Sciatic nerve (tissue), 2 donors: ENCODE data around the gene TBL2. TPM values are rescaled to one million over a fixed set of nuclear protein-coding genes. Genes with fewer than 3 reads are reported as not detected.
"Not testable (repeated sequence)": the region's sequence is repeated elsewhere in the genome, so short reads cannot be mapped to it uniquely, and the experiment has no call there.

Experiments used
- ATAC-seq: fragments of 200-7000 bp; cut with Tn5 transposase; one replicate; pipeline ENCODE4 v1.9.1; 2020; ENCODE audit warnings: mild to moderate bottlenecking, moderate library complexity
- DNase-seq: peaks from one replicate; pipeline ENCODE4 v3.0.0-alpha.2; 2020; ENCODE audit warnings: low spot score
- intact Hi-C: fragments of 100-400 bp; cut with DNase I; formaldehyde crosslinking; loops from one replicate; pipeline ENCODE4 v1.14.2; 2022
- total RNA-seq: library from RNA; stranded (reverse); fragmentation: NEBNext Ultra II Directional; extraction: Animal tissue kit (Norgen Biotek cat#: 25700); gene quantifications from one replicate; pipeline ENCODE4 v1.2.1, GENCODE V29; 2021
- donor health status: DM: no; HTN: no; CAD: no.
- donor health status: DM: no; HTN: no; CAD: no.

TBL2 gene
- total RNA-seq, 1 donor from 2014 or later = 27.1 TPM

DNA sequence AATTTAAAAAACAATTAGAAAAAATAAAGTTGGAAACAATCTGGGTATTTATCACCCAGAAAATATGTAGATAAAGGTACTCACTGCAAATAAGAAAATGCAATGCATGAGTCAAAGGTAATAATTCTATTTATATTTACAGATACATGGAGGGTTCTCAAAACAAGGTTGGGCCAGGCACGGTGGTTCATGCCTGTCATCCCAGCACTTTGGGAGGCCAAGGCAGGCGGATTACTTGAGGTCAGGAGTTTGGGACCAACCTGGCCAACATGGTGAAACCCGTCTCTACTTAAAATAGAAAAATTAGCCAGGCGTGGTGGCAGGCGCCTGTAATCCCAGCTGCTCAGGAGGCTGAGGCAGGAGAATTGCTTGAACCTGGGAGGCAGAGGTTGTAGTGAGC is 28.3 kb downstream of the TBL2 start:
- ATAC-seq, intact Hi-C loops: not testable (repeated sequence)

GRCh38 chr7:73549176-73549575 is 29.2 kb downstream of the TBL2 start:
- no peak for ATAC-seq
- no peak for DNase-seq
- intact Hi-C loops = no loop called here

More for the DNA sequence above, 28.3 kb downstream of the TBL2 start:
- not testable (repeated sequence) for DNase-seq

DNA sequence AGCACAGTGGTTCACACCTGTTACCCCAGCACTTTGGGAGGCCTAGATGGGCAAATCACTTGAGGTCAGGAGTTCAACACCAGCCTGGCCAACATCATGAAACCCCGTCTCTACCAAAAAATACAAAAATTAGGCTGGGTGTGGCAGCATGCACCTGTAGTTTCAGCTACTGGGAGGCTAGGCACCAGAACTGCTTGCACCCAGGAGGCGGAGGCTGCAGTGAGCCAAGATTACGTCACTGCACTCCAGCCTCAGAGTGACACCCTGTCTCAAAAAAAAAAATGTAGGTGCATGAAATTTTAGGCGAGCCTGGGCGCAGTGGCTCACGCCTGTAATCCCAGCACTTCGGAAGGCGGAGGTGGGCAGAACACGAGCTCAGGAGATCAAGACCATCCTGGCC is 30.5 kb downstream of the TBL2 start:
- ATAC-seq = no peak
- DNase-seq = no peak
- intact Hi-C loops = no loop called here

DNA sequence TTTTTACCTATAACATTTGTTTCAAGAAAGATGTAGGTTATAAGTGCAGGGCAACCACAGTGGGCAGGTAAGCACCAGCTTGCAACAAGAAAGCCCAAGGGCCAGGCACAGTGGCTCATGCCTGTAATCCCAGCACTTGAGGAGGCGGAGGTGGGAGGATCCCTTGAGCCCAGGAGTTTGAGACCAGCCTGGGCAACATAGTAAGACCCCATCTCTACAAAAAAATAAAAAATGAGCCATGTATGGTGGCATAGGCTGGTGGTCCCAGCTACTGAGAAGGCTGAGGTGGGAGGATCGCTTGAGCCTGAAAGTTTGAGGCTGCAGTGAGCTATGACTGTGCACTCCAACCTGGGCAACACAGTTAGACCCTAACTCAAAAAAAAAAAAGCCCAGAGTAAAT is 33.7 kb downstream of the TBL2 start:
- no peak for DNase-seq
- intact Hi-C loops = no loop called here
- ATAC-seq = no peak

DNA sequence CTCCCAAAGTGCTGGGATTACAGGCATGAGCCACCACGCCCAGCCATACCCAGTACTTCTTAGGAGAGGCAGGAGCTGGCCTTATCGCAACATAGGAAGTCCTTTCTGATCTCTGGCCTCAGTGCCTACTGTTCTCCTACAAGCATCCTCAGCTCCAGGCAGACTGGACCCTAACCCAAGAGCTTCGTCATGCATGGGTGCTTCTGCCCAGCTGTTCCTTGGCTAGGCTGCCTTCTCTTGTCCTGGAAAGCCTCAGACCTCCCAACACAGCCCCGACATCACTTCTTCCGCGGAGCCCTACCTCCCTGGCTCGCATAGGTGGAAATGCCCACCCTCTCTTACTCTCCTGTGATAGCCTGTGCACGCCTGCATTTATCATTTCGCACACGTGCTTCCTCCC is 36.7 kb downstream of the TBL2 start:
- intact Hi-C loops = no loop called here
- no peak for DNase-seq
- no peak for ATAC-seq

DNA sequence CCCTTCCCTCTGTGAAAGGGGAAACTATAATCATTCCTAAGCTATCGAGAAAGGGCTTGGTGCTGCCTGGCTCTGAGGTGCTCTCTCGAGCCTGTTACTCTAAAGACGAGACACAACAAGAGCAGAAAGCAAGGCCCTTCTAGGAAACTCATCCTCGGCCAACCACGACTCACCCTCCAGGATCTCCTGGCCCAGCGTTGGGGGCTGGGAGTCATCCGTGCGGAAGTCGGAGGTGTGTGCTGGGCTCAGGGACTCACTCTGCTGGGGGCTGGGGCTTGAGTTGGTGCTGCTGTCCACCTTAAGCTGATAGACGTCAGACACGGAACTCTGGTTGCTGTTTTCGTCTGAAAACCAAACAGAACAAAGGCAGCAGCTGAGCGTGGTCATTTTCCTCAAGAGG is 38.7 kb downstream of the TBL2 start:
- no peak for ATAC-seq

GRCh38 chr7:73538510-73538909 is 39.9 kb downstream of the TBL2 start:
- ATAC-seq, DNase-seq, intact Hi-C loops: not testable (repeated sequence)

More for the DNA sequence above, 38.7 kb downstream of the TBL2 start:
- intact Hi-C loops = no loop called here
- DNase-seq = no peak

GRCh38 chr7:73537051-73537450 is 41.3 kb downstream of the TBL2 start:
- intact Hi-C loops = no loop called here
- DNase-seq (no peak), ATAC-seq (no peak)

- intact Hi-C loops = no loop called here
- ATAC-seq = no peak
- DNase-seq = no peak
Measured at GRCh38 chr7:73536479-73536878, 41.9 kb downstream of the TBL2 start.

GRCh38 chr7:73535918-73536317 is 42.5 kb downstream of the TBL2 start:
- DNase-seq, ATAC-seq, intact Hi-C loops: not testable (repeated sequence)

- ATAC-seq = no peak
- no peak for DNase-seq
- intact Hi-C loops = no loop called here
Measured at GRCh38 chr7:73533742-73534141, 44.6 kb downstream of the TBL2 start.

DNA sequence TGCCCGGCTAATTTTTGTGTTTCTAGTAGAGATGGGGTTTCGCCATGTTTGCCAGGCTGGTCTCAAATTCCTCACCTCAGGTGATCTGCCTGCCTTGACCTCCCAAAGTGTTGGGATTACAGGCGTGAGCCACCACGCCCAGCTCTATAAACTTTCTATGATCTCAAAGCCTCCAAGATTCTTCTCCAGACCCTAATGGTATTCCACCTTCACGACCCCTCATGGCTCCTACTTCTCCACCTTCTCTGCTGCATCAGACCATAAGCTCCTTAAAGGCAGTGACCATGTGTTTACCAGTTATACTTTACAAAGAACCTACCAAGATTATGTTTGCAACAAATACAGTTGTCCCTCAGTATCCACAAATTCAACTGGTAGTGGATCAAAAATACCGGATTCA is 46.2 kb downstream of the TBL2 start:
- intact Hi-C loops = no loop called here
- no peak for DNase-seq
- ATAC-seq = no peak

DNA sequence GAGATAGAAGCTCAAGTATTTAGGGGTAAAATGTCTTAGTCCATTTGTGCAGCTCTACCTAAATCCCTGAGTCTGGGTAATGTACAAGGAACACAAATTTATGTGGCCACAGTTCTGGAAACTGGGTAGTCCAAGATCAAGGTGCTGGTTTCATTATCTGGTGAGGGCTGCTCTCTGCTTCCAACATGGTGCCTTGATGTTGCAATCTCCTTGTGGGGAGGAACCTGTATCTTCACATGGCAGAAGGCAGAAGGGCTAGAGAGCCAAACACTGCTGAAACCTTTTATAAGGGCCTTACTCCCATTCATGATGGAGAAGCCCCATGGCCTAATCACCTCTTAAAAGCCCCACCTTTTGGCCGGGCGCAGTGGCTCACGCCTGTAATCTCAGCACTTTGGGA is 47.6 kb downstream of the TBL2 start:
- intact Hi-C loops = no loop called here
- ATAC-seq = no peak
- no peak for DNase-seq

DNA sequence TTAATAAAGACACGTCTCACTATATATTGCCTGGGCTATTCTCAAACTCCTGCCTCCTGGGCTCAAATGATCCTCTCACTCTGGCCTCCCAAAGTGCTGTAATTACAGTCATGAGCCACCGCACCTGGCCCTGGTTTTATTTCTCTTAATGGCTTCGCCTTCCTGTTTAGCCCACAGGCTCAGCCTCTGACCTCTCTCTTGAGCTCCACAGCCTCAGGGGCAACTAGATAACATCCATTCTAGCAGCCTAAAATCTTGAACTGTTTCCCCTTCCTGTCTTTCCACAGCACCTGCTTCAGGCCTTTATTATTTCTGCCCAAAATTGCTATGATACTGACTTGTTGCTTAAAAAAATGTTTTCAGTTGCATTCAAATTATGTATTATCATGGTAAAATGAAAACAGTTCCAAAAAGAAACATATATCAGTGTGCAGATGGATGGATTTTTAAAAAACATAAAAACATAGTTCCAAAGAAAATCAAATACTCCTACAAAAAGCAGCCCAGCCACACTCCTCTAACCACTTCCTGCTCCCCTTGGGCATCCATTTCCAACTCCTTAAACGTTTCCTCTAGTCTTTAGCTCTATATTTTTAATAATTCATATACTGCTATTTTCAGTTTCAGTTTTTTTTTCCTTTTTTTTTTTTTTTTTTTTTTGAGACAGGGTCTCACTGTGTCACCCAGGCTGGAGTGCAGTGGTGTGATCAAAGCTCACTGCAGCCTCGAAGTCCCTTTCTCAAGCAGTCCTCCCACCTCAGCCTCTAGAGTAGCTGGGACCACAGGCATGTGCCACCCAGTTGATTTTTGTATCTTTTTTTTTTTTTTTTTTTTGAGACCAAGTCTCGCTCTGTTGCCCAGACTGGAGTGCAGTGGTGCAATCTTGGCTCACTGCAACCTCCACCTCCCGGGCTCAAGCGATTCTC is 51.2 kb downstream of the TBL2 start:
- ATAC-seq = no peak
- intact Hi-C loops = no loop called here
- DNase-seq = no peak

DNA sequence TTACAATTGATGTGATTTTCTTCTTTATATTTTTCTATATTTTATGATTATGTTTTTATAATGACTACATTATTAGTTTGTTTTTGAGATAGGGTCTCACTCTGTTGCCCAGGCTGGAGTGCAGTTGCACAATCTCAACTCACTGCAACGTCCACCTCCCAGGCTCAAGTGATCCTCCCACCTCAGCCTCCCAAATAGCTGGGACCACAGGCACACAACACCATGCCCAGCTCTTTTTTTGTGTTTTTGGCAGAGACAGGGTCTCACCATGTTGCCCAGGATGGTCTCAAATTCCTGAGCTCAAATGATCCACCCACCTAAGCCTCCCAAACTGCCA is 52.3 kb downstream of the TBL2 start:
- DNase-seq, intact Hi-C loops, ATAC-seq: not testable (repeated sequence)

DNA sequence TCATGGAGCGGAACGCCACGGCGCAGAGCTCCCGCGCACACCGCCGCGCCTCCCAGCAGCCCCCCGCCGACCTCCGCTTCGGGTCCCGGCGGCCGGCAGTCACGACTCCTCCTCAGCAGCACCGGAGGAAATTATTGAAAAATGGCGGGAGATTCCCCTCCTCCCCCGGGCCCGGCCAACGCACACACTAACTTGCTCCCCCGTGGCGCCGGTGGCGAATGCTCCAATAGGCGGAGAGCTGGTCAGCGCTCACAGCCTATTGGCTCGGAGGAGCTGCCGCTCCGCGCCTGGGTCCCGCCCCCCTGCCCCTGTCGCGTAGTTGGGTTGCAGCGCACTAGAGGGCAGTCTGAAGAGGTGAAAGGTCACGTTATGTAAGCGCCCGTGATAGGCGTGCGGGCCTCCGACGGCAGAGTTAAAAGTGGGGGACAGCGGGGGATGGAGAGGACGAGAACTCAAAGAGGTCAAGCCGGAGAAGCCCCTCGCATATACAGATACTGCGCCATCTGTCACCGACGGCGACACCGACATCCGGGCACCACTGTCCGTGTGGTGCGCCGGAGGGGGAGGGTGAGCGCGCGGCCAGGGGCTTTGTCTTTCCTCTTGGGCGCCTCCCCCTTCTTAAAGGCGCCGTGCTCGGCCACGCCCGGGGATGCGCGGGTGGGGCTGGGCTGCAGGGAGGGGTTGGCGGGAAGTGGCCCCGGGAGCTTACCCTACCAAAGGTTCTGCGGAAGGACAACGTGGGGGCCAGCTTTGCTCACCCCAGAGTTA is 56.1 kb downstream of the TBL2 start, which contains the start of gene BAZ1B:
BAZ1B (minus strand) TSS at position 189 of the 768 bp plus-strand sequence. CDS start 360 bp downstream, outside the sequence.
- peak; percentile 98 for DNase-seq
- ATAC-seq = peak; percentile 99
- intact Hi-C loops = no loop called here

GRCh38 chr7:73521636-73522104 is 56.7 kb downstream of the TBL2 start:
- intact Hi-C loops = no loop called here
- ATAC-seq (peak; percentile 49), DNase-seq (no peak)

- ATAC-seq (no peak), DNase-seq (no peak)
- intact Hi-C loops = no loop called here
Measured at GRCh38 chr7:73520673-73521635, 57.4 kb downstream of the TBL2 start.
